ENCODE data around the gene SH3BGRL3. TPM values are rescaled to one million over a fixed set of nuclear protein-coding genes. Genes with fewer than 3 reads are reported as not detected.
"Not testable (repeated sequence)": the region's sequence is repeated elsewhere in the genome, so short reads cannot be mapped to it uniquely, and the experiment has no call there.

Gene SH3BGRL3
- 100 to 1,000 TPM in 1 of 4 donors, 10 to 100 TPM in 3; 42.4 to 124 (median 82.4) TPM for total RNA-seq

GRCh38 chr1:26279456-26280332, at the start of gene SH3BGRL3:
TSS of gene SH3BGRL3 (plus strand) at chr1:26280086. CDS start at chr1:26280156, 70 bp downstream.
- TF ChIP-seq, protein P1, sequence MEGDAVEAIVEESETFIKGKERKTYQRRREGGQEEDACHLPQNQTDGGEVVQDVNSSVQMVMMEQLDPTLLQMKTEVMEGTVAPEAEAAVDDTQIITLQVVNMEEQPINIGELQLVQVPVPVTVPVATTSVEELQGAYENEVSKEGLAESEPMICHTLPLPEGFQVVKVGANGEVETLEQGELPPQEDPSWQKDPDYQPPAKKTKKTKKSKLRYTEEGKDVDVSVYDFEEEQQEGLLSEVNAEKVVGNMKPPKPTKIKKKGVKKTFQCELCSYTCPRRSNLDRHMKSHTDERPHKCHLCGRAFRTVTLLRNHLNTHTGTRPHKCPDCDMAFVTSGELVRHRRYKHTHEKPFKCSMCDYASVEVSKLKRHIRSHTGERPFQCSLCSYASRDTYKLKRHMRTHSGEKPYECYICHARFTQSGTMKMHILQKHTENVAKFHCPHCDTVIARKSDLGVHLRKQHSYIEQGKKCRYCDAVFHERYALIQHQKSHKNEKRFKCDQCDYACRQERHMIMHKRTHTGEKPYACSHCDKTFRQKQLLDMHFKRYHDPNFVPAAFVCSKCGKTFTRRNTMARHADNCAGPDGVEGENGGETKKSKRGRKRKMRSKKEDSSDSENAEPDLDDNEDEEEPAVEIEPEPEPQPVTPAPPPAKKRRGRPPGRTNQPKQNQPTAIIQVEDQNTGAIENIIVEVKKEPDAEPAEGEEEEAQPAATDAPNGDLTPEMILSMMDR (IDR thresholded peaks at IDR 0.05): no peak
- peak; percentile 76 for DNase-seq (ENCODE audit: low spot score)
- peak; percentile 63 for ATAC-seq (ENCODE audit: low FRiP score)

DNA sequence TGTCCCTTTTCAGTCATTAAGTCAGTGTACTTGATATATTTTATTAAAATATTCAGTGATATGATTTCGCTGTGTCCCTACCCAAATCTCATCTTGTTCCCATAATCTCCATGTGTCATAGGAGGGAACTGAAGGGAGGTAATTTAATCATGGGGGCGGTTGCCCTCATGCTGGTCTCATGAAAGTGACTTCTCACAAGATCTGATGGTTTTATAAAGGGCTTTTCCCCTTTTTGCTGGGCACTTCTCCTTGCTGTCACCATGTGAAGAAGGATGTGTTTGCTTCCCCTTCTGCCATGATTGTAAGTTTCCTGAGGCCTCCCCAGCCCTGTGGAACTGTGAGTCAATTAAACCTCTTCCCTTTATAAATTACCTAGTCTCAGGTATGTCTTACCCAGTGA, 49.2 kb upstream of the SH3BGRL3 start:
- not testable (repeated sequence) for DNase-seq (ENCODE audit: low spot score); ATAC-seq (ENCODE audit: low FRiP score)

- DNase-seq (ENCODE audit: low spot score): peak; percentile 94
- TF ChIP-seq, protein P1 (IDR thresholded peaks at IDR 0.05): peak in 1 of 3 donors; percentile 34
- peak; percentile 99 for ATAC-seq (ENCODE audit: low FRiP score)
Measured at GRCh38 chr1:26233903-26234643, 45.8 kb upstream of the SH3BGRL3 start, which contains the start of gene CEP85. TSS of gene CEP85 (plus strand) at chr1:26234200. CDS start at chr1:26239784, 5,584 bp downstream.

DNA sequence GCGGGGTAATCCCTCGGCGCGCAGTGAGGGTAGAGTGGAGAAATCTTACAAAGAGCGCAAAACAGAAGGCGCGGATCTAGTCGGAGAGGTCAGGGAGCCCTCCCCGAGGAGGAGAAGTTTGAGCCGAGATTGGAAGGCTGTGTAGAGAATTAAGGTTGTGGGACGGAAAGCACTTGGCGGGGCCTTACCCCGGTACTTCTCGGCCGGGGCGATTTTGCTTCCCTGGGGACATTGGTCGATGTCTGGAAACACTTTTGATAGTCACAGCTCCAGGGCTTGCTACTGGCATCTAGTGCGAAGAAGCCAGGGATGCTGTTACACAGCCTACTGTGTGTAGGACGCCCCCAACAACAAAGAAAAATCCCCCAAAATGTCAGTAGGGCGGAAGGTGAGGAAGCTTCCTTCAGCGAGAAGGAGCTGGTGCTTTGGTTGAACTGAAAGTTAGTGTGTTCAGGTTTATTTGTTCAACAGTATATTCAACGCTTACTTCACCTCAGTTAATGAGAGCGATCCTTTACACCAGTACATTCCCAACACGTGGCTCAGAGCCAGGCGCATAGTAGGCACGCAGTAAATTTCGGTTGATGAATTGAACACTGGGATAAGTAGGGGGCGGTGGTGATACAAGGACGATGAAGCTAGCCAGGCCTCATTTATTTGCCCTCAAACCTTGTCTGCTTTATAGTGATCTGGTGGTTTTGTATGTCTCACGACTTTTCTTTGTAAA, 45.1 kb upstream of the SH3BGRL3 start:
- ATAC-seq (ENCODE audit: low FRiP score): no peak
- TF ChIP-seq, protein P1 (IDR thresholded peaks at IDR 0.05): no peak
- DNase-seq (ENCODE audit: low spot score): no peak

DNA sequence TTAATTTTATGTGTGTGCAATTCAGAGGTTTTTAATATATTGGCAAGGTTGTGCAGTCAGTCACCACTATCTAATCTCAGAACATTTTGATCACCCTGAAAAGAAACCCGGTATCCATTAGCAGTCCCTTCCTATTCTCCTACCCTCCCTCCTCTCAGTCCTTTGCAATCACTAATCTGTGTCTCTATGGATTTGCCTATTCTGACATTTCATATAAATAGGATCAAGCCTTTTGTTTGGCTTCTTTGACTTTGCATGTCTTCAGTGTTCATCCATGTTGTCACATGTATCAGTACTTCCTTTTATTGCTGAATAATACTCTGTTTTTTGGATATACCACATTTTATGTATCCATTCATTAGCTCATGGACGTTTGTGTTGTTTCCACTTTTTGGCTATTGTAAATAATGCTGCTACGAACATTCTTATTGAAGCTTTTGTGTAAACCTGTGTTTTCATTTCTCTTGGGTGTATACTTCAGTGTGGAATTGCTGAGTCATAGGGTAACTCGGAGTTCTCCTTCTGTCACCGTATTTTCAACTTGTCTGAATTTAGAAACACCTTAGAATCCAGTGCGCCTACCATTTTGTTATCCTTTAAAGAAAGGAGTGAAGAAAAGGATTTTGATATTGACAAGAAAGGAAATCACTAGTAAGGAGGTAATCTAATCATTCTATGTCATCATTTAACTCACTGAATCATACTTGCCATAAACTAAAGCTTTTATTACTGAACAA, 42.5 kb upstream of the SH3BGRL3 start:
- TF ChIP-seq, protein P1 (IDR thresholded peaks at IDR 0.05): no peak
- ATAC-seq (ENCODE audit: low FRiP score): no peak
- DNase-seq (ENCODE audit: low spot score): no peak

GRCh38 chr1:26239936-26240335, 40.0 kb upstream of the SH3BGRL3 start:
- TF ChIP-seq, protein P1 (IDR thresholded peaks at IDR 0.05): no peak
- ATAC-seq (ENCODE audit: low FRiP score) (no peak), DNase-seq (ENCODE audit: low spot score) (no peak)
